Cardiac fibroblast (primary cell): Measurements from ENCODE around the gene IRAK1.

Source experiments
- DNase-seq, 2 donors: peaks; one replicate each; pipeline versions ENCODE4 v3.0.0 to v3.0.0-alpha.2; 2010; ENCODE audit warnings: low read depth in 2 of 2
- H3K4me3 ChIP-seq, 2 donors: replicated peaks in 1 of 2; 1 replicate in 1 of 2; 2 replicates in 1 of 2; pipeline ENCODE4 v1.5.1; 2011; ENCODE audit warnings: low read depth in 2 of 2, low read length in 2 of 2, mild to moderate bottlenecking in 2 of 2, moderate library complexity in 1 of 2
- CTCF ChIP-seq: IDR thresholded peaks from one replicate; pipeline ENCODE4 v1.5.1; 2011; ENCODE audit warnings: low read depth, mild to moderate bottlenecking, low read length, inconsistent platforms

IRAK1 gene

GRCh38 chrX:154049209-154050112 is 29.8 kb upstream of the IRAK1 start:
- H3K4me3 ChIP-seq = no peak overlapping the region
- DNase-seq = peak in 1 of 2 donors; percentile 11
- TF ChIP-seq CTCF = no peak

- no peak for DNase-seq
- TF ChIP-seq CTCF = no peak
- H3K4me3 ChIP-seq = no peak overlapping the region
Measured at GRCh38 chrX:154048398-154048797, 28.7 kb upstream of the IRAK1 start.

- no peak overlapping the region for H3K4me3 ChIP-seq
- DNase-seq = peak in 1 of 2 donors; percentile 64
- no peak for TF ChIP-seq CTCF
Measured at GRCh38 chrX:154046940-154047610, 27.4 kb upstream of the IRAK1 start.

GRCh38 chrX:154046031-154046781 is 26.5 kb upstream of the IRAK1 start:
- peak; percentile 78 to 96 for DNase-seq
- no peak overlapping the region for H3K4me3 ChIP-seq
- TF ChIP-seq CTCF = no peak

GRCh38 chrX:154044091-154044490 is 24.4 kb upstream of the IRAK1 start:
- TF ChIP-seq CTCF = no peak
- no peak overlapping the region for H3K4me3 ChIP-seq
- DNase-seq = no peak

- TF ChIP-seq CTCF = no peak
- DNase-seq = peak; percentile 81 to 88
- H3K4me3 ChIP-seq = no peak overlapping the region
Measured at GRCh38 chrX:154043003-154043763, 23.5 kb upstream of the IRAK1 start.
